Measurements from ENCODE around the gene NTNG1.

DNA sequence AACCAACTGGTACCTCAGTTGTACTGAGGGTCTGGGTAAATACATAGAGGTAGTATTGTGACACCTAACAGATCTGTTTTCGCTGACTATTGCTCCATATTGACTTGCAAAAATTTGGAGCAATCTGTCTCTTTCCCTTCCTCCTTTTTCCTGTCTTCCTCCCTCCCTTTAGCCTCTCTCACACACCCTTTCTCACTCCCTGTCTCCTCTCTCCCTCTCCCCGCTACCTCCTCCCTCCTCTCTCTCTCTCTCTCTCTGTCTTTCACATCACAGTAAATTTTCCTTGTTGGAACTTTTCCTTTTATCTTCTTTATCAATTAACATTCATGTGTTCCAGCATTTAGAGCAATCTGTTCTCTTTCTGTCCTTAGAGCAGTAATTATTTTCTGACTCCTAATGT lies 278.2 kb downstream of the NTNG1 start:
- TF ChIP-seq, protein P1, sequence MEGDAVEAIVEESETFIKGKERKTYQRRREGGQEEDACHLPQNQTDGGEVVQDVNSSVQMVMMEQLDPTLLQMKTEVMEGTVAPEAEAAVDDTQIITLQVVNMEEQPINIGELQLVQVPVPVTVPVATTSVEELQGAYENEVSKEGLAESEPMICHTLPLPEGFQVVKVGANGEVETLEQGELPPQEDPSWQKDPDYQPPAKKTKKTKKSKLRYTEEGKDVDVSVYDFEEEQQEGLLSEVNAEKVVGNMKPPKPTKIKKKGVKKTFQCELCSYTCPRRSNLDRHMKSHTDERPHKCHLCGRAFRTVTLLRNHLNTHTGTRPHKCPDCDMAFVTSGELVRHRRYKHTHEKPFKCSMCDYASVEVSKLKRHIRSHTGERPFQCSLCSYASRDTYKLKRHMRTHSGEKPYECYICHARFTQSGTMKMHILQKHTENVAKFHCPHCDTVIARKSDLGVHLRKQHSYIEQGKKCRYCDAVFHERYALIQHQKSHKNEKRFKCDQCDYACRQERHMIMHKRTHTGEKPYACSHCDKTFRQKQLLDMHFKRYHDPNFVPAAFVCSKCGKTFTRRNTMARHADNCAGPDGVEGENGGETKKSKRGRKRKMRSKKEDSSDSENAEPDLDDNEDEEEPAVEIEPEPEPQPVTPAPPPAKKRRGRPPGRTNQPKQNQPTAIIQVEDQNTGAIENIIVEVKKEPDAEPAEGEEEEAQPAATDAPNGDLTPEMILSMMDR (IDR thresholded peaks at IDR 0.05) = no peak
- TF ChIP-seq POLR2A (IDR thresholded peaks at IDR 0.05) (no peak), EP300 (IDR thresholded peaks at IDR 0.05) (no peak)

All from suprapubic skin (tissue), 3 donors.